ENCODE data around the gene CNTF. TPM values are rescaled to one million over a fixed set of nuclear protein-coding genes. Genes with fewer than 3 reads are reported as not detected.

Gene CNTF
- polyA plus RNA-seq, 3 donors: 2.1 TPM; not detected in 2

GRCh38 chr11:58641803-58642581, 19.5 kb downstream of the CNTF start:
- Mint-ChIP-seq H3K4me3 (no peak overlapping the region), H3K9me3 (peaks cover 0 to 22% (median 13%) of the 10 kb centered on the region in 7 donors), H3K27ac (no peak overlapping the region), H3K4me1 (peaks cover 18% of the 10 kb centered on the region), H3K27me3 (ENCODE audit: low read depth in 3 of 3) (peaks cover 0 to 3% (median 0%) of the 10 kb centered on the region in 3 donors), H3K36me3 (no peaks in the 10 kb centered on the region)
- no peaks in the 10 kb centered on the region for H4K20me1 ChIP-seq (ENCODE audit: insufficient read depth, low read length)
- H3K27ac ChIP-seq (ENCODE audit: low read depth in 1 of 2, low read length in 2 of 2): no peak overlapping the region
- intact Hi-C loops (cut with micrococcal nuclease): no loop called here
- TF ChIP-seq CTCF (IDR thresholded peaks at IDR 0.05): no peak
- no peak overlapping the region for H3K4me2 ChIP-seq (replicated peaks; ENCODE audit: extremely low read depth, low read length, poor library complexity, severe bottlenecking)
- H3K4me1 ChIP-seq (ENCODE audit: control insufficient read depth in 1 of 2, insufficient read depth in 2 of 2, low read length in 2 of 2): peaks cover 10 to 17% of the 10 kb centered on the region in 2 donors
- H3K9ac ChIP-seq (ENCODE audit: insufficient read depth, low read length, poor library complexity, severe bottlenecking): no peak overlapping the region
- H3K27me3 ChIP-seq (ENCODE audit: control insufficient read depth in 2 of 2, insufficient read depth in 2 of 2, low read length in 2 of 2): no peaks in the 10 kb centered on the region
- WGBS (ENCODE audit: insufficient coverage): 100% methylated on average over 1 of the region's 7 CpGs
- H2AFZ ChIP-seq (ENCODE audit: insufficient read depth, low read depth, low read length, poor library complexity, severe bottlenecking): no peak overlapping the region
- H3K79me2 ChIP-seq (ENCODE audit: insufficient read depth, low read length): no peaks in the 10 kb centered on the region
- peaks cover 8 to 9% of the 10 kb centered on the region in 2 donors for H3K9me3 ChIP-seq (replicated peaks in 1 of 2; ENCODE audit: control insufficient read depth in 1 of 2, insufficient read depth in 1 of 2, low read length in 2 of 2)
- no peak overlapping the region for H3K4me3 ChIP-seq (replicated peaks in 1 of 3; ENCODE audit: low read depth in 2 of 3, low read length in 3 of 3)
- no peak for DNase-seq
- H3K36me3 ChIP-seq (replicated peaks in 1 of 2; ENCODE audit: control insufficient read depth in 1 of 2, insufficient read depth in 2 of 2, low read length in 2 of 2): no peaks in the 10 kb centered on the region

DNA sequence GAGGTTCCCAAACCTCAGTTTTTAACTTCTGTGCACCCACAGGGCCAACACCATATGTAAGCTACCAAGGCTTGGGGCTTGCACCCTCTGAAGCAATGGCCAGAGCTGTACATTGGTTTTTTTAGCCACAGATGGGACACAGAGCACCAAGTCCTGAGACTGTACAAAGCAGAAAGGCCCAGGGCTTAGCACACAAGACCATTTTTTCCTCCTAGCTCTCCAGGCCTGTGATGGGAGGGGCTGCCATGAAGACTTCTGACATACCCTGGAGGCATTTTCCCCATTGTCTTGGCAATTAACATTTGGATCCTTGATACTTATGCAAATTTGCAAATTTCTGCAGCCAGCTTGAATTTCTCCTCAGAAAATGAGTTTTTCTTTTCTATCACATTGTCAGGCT, 23.4 kb downstream of the CNTF start:
- H3K36me3 ChIP-seq (replicated peaks in 1 of 2; ENCODE audit: control insufficient read depth in 1 of 2, insufficient read depth in 2 of 2, low read length in 2 of 2): no peaks in the 10 kb centered on the region
- no peak for DNase-seq
- no peak overlapping the region for H3K27ac ChIP-seq (ENCODE audit: low read depth in 1 of 2, low read length in 2 of 2)
- H3K9ac ChIP-seq (ENCODE audit: insufficient read depth, low read length, poor library complexity, severe bottlenecking): no peak overlapping the region
- peaks cover 8 to 9% of the 10 kb centered on the region in 2 donors for H3K9me3 ChIP-seq (replicated peaks in 1 of 2; ENCODE audit: control insufficient read depth in 1 of 2, insufficient read depth in 1 of 2, low read length in 2 of 2)
- no peaks in the 10 kb centered on the region for H3K79me2 ChIP-seq (ENCODE audit: insufficient read depth, low read length)
- no peak for TF ChIP-seq CTCF (IDR thresholded peaks at IDR 0.05)
- no peak overlapping the region for H3K4me3 ChIP-seq (replicated peaks in 1 of 3; ENCODE audit: low read depth in 2 of 3, low read length in 3 of 3)
- peaks cover 0 to 22% (median 13%) of the 10 kb centered on the region in 7 donors for H3K9me3 Mint-ChIP-seq
- H3K27me3 ChIP-seq (ENCODE audit: control insufficient read depth in 2 of 2, insufficient read depth in 2 of 2, low read length in 2 of 2): no peaks in the 10 kb centered on the region
- H3K36me3 Mint-ChIP-seq: no peaks in the 10 kb centered on the region
- peaks cover under 1 to 2% of the 10 kb centered on the region in 2 donors for H3K4me1 ChIP-seq (ENCODE audit: control insufficient read depth in 1 of 2, insufficient read depth in 2 of 2, low read length in 2 of 2)
- H3K27ac Mint-ChIP-seq: no peak overlapping the region
- H2AFZ ChIP-seq (ENCODE audit: insufficient read depth, low read depth, low read length, poor library complexity, severe bottlenecking): no peak overlapping the region
- peaks cover 4% of the 10 kb centered on the region for H3K4me1 Mint-ChIP-seq
- H3K4me2 ChIP-seq (replicated peaks; ENCODE audit: extremely low read depth, low read length, poor library complexity, severe bottlenecking): no peak overlapping the region
- no peaks in the 10 kb centered on the region for H4K20me1 ChIP-seq (ENCODE audit: insufficient read depth, low read length)
- intact Hi-C loops (cut with micrococcal nuclease): no loop called here
- no peak overlapping the region for H3K4me3 Mint-ChIP-seq
- H3K27me3 Mint-ChIP-seq (ENCODE audit: low read depth in 3 of 3): peaks cover 0 to 4% (median 0%) of the 10 kb centered on the region in 3 donors

Data from CD14-positive monocyte (primary cell).